GM19025 (cell line): ENCODE measurements around the gene CILP2.

Source experiments
- ATAC-seq: cut with Tn5 transposase; IDR thresholded peaks from one replicate; pipeline ENCODE4 v1.9.1; 2021; ENCODE audit warnings: mild to moderate bottlenecking, low read depth, moderate library complexity; ENCODE audit not compliant: unreplicated experiment

Gene CILP2

GRCh38 chr19:19562665-19563347, 24.7 kb downstream of the CILP2 start:
- ATAC-seq: no peak

GRCh38 chr19:19563348-19563848, 25.3 kb downstream of the CILP2 start:
- ATAC-seq: no peak

- no peak for ATAC-seq
These were observed 28.2 kb downstream of the CILP2 start for GRCh38 chr19:19566306-19566705.

DNA sequence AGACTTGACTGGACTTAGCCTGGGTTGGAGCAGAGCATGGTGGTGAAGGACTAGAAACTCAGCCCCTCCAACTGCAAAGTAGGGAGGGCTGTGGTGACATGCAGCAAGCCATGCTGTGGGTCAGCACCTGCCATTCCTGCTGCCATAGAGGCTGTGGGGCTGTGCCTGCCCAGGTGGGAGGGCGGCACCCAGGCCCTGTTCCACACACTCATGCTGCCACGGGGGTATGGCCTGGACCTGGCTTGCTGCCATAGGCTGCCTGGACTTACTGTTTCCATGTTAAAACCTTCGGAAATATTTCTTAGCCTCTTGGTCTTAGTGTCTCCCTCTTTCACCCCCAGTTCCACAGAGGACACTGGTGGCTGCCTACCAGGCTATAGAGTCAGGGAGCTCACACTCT, 29.3 kb downstream of the CILP2 start:
- ATAC-seq: no peak

- ATAC-seq: no peak
These were observed 31.0 kb downstream of the CILP2 start for GRCh38 chr19:19568802-19569756.

DNA sequence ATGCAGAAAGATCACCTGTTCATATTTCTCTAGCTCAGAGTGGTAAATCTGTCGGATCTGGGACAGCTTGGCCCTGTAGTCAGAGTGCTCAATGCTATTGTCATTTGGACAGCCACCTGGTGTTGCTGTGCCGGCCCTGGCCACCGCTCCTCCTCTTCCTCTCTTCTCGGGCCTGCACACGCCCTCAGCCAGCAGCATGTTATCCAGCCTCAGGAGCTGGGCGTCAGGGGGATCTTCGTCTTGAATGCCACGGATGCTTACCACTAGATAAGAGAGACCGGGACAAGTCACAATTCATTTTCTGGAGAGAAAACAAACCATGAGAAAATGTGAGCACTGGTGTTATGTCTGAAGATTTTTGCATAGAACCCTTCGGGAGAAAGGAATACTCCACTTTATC, 32.5 kb downstream of the CILP2 start:
- ATAC-seq: no peak

DNA sequence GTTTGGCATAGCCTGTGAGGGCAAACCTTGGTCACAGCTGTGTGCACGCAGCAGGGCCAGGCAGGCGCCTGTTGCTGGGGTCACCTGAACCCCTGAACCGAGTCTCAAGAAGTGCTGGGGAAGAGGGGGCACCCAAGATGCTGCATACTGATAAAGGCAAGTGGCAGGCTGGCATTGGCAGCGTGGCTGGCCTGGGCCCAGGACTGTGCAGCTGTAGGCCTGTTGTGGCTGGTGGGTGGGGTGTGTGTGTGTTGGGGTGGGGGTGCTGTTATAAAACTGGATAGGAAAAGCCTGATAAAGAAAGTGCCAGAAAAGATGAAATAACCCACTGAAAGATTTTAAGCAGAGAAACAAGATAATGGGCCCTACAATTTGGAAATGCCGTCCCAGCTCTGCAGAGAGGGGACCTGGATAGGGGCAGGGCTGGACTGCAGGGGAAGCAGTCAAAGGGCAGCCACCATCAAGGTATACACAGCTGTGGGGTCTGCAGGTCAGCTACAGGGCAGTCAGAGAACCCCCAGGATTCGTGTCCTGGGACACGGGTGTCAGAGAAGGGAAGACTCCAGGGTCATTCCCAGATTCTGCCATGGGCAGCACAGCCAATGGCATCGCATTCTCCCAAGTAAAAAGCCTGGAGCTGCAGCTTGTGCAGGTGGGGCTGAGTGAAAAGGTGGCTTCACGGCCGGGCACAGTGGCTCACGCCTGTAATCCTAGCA, 33.2 kb downstream of the CILP2 start:
- ATAC-seq: no peak

- ATAC-seq: no peak
These were observed 37.3 kb downstream of the CILP2 start for GRCh38 chr19:19575411-19575810.

DNA sequence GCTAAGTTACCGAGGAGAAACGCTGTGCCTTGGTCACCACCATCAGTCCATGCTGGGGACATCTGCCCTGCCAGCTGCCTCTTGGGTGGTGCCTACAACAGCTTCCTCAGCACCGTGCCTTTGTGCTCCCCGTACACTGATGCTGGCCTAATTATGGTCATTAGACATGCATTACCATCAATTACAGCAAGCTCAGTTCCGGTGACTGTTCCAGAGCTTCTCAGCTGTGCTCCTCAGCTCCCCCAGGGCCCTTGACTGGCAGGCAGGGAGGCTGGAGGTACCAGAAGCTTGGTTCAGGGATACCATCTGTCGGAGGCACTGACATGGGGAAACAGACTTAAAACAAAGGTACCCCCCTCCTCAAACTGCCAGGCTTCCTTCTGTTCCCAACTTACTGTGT, 40.2 kb downstream of the CILP2 start:
- no peak for ATAC-seq

DNA sequence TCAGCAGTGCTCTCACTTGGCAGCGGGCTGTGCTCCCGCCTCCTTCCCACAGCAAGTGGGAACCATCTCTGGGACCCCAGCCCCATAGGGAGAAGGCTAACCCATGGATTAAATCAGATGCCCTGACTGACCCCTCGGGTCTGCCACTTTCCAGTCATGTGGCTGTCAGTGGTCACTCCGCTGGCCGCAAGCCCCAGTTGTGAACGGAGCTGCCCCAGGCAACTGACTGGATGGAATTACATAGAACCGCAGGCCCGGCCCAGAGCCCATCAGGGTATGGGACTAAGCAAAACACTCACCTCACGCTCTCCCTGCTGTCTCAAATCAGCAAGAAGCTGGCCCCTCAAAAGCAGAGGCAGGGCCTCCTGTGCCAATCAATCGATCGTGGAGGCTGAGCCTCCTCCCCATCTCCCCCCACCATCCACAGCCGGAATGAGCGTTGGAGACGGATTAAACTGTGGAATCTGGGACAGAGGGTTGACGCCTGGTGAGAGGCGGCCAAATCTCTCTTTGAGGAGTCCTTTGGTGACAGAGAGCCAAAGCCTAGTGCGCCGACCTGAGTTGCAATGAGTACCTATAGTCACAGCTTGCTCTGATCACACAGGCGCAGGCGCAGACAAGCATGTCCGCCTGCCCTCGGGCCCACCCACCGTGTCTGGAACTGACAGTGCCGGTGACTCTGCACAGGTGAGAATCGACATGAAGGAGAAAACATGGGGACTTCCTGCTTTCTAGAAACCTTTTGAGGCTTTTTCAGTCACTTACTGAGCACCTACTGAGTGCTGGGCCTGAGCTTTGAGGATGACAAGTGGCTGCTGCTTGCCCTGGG, 41.7 kb downstream of the CILP2 start:
- no peak for ATAC-seq

- no peak for ATAC-seq
These were observed 42.4 kb downstream of the CILP2 start for GRCh38 chr19:19580418-19580817.

- no peak for ATAC-seq
These were observed 43.3 kb downstream of the CILP2 start for GRCh38 chr19:19581391-19581790.

DNA sequence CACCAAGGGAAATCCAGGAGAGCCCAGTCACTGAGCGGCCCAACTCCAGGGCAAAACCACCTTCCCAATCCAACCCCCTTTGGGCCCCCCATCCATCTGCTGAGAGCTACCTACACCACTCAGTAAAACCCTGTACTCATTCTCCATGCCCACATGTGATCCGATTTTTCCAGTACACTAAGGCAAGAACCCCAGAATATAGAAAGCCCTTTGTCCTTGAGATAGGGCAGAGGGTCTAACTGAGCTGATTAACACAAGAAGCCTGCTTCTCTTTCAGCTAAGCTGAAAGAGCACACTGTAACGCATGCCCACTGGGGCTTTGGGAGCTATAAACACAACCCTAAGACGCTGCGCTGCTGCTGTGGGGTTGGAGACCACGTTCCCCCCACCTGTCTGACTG, 44.4 kb downstream of the CILP2 start:
- ATAC-seq: no peak

DNA sequence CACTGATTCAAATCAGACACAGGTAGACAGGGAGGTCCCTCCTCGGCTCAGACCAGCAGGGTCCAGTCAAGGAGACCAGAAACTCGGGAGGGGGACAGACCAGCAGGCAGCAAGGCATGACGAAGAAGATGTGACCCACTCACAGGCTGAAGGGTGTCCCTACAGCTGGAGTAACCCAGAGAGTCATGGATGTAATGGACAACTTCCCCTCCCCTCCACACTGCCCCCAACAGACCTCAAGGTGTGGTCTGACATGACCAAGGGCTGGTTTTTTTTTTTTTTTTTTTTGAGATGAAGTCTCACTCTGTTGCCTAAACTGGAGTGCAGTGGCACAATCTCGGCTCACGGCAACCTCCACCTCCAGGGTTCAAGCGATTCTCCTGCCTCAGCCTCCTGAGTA, 46.3 kb downstream of the CILP2 start:
- no peak for ATAC-seq

- ATAC-seq: no peak
These were observed 49.7 kb downstream of the CILP2 start for GRCh38 chr19:19587771-19588170.

GRCh38 chr19:19588546-19588945, 50.5 kb downstream of the CILP2 start:
- ATAC-seq: no peak

DNA sequence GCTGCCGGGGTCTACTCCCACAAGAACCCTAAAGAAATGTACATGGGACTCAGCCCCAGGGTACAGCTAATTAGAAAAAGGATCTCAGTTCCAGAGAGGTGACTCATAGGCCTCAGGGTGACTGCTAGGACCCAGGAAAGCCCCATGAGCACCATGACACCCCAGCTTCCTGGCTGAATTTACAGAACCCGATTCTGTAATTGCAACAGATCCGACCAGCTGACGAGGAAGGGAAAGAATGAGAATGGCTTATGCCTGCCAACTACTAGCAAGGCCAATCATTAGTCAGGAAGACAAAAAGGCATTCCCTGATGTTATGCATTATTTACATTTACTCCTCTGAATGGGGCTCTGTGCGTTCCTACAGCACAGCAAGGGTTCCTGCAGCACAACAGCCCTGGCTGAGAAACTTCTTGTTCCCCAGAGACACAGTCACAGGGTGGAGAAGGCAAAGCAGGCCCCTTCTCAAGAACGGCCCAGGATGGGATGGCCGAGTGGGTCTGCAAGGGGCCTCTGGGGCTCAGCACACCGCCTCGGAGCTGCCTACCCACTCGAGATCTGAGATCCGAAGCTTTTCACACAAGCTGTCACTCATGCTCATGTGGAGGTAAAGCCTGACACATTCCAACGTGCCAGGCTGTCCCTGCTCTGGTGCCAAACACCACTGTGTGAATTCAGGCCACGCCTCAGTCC, 53.2 kb downstream of the CILP2 start:
- peak; percentile 78 for ATAC-seq

DNA sequence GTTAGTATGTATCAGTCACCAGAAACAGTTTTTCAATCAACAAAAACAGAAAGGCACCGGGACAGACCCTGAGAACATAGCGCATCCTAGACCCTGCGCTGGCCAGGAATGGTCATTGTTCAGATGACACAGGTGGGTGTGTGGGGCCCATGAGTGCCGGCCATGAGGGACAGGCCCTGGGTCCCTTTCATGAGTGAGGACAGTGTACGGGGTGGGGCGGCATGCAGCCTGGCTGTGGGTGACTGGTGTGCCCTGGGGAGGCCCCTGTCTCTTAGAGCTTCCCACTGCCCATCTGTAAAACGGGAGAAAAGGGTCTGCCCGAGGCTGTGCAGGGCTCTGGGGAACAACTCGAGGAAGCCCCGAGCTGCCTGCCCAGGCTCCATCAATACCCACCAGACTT, 54.6 kb downstream of the CILP2 start:
- no peak for ATAC-seq

GRCh38 chr19:19594381-19594780, 56.3 kb downstream of the CILP2 start:
- ATAC-seq: no peak
